WTC11 (cell line): ENCODE results near the gene YES1. TPM values are rescaled to one million over a fixed set of nuclear protein-coding genes. Genes with fewer than 3 reads are reported as not detected.

Experiments used
- ATAC-seq: fragments of 200-7000 bp; cut with Tn5 transposase; 2 replicates; pipeline ENCODE4 v1.10.0; 2021; ENCODE audit warnings: mild to moderate bottlenecking, moderate library complexity
- CTCF ChIA-PET: fragments of 300-600 bp; sonication (Branson Sonifier 250); formaldehyde crosslinking; loops from one replicate; lab custom pipeline; 2021; ENCODE audit warnings: antibody characterized with exemption; lab: Charles Lee
- POLR2A ChIA-PET: fragments of 350-600 bp; sonication (Branson Sonifier 250); formaldehyde crosslinking; loops from one replicate; lab custom pipeline; 2021; ENCODE audit warnings: antibody characterized with exemption; lab: Charles Lee
- DNase-seq: peaks from one replicate; pipeline ENCODE4 v3.0.0; 2021; ENCODE audit warnings: low spot score
- H3K27ac Mint-ChIP-seq: 2 replicates; pipeline ENCODE4 v1.8.0; 2021; ENCODE audit warnings: mixed read lengths
- H3K27me3 Mint-ChIP-seq: 2 replicates; pipeline ENCODE4 v1.8.0; 2021; ENCODE audit warnings: low read depth, mild to moderate bottlenecking, moderate library complexity, mixed read lengths
- H3K36me3 Mint-ChIP-seq: 2 replicates; pipeline ENCODE4 v1.8.0; 2021; ENCODE audit warnings: mixed read lengths
- H3K4me1 Mint-ChIP-seq: 2 replicates; pipeline ENCODE4 v1.8.0; 2022; ENCODE audit warnings: mixed read lengths
- H3K4me3 Mint-ChIP-seq: 2 replicates; pipeline ENCODE4 v1.8.0; 2021; ENCODE audit warnings: mild to moderate bottlenecking, moderate library complexity, mixed read lengths
- H3K9me3 Mint-ChIP-seq: 2 replicates; pipeline ENCODE4 v1.8.0; 2021; ENCODE audit warnings: mixed read lengths
- CBFB ChIP-seq: sonication (generic); formaldehyde crosslinking; IDR thresholded peaks from 2 replicates; pipeline ENCODE4 v1.8.1; 2022; ENCODE audit warnings: mild to moderate bottlenecking, low read depth, missing genetic modification reagents
- FOXJ3 ChIP-seq: sonication (generic); formaldehyde crosslinking; IDR thresholded peaks from 2 replicates; pipeline ENCODE4 v1.9.0; 2021; ENCODE audit warnings: missing genetic modification reagents, mild to moderate bottlenecking, borderline replicate concordance
- GRHL2 ChIP-seq: fragments of 250-450 bp; sonication (Bioruptor Pico); IDR thresholded peaks from 2 replicates; pipeline ENCODE4 v1.8.0; 2022; ENCODE audit warnings: mild to moderate bottlenecking, moderate library complexity; ENCODE audit not compliant: insufficient replicate concordance, severe bottlenecking
- HMGA2 ChIP-seq: fragments of 250-450 bp; sonication (Bioruptor Pico); IDR thresholded peaks from 2 replicates; pipeline ENCODE4 v1.4.0; 2021; ENCODE audit warnings: mild to moderate bottlenecking, moderate library complexity
- KAT7 ChIP-seq: sonication (generic); formaldehyde crosslinking; IDR thresholded peaks from 2 replicates; pipeline ENCODE4 v1.8.1; 2023; ENCODE audit warnings: missing genetic modification reagents, mild to moderate bottlenecking, borderline replicate concordance
- TEAD1 ChIP-seq: sonication (generic); formaldehyde crosslinking; IDR thresholded peaks from 2 replicates; pipeline ENCODE4 v1.8.0; 2022; ENCODE audit warnings: mild to moderate bottlenecking, missing genetic modification reagents
- TP53 ChIP-seq: sonication (generic); formaldehyde crosslinking; IDR thresholded peaks from 2 replicates; pipeline ENCODE4 v1.8.1; 2023; ENCODE audit warnings: mild to moderate bottlenecking, missing genetic modification reagents
- total RNA-seq: library from RNA; stranded (reverse); gene quantifications from 3 replicates; pipeline ENCODE4 v1.2.3, GENCODE V29; 2021
- TF ChIP-seq, protein P1 (sequence below): sonication (generic); formaldehyde crosslinking; IDR thresholded peaks from 2 replicates; pipeline ENCODE4 v1.8.1; 2023; ENCODE audit warnings: mild to moderate bottlenecking, moderate library complexity, missing genetic modification reagents
- TF ChIP-seq, protein P2 (sequence below): fragments of 250-450 bp; sonication (Bioruptor Pico); IDR thresholded peaks from 2 replicates; pipeline ENCODE4 v1.9.0; 2021; ENCODE audit warnings: mild to moderate bottlenecking
- TF ChIP-seq, protein P3 (sequence below): sonication (generic); formaldehyde crosslinking; IDR thresholded peaks from 2 replicates; pipeline ENCODE4 v1.8.1; 2023; ENCODE audit warnings: mild to moderate bottlenecking, missing genetic modification reagents, moderate library complexity
- TF ChIP-seq, protein P4 (sequence below): fragments of 250-450 bp; sonication (Bioruptor Pico); IDR thresholded peaks from 2 replicates; pipeline ENCODE4 v1.9.0; 2021; ENCODE audit warnings: mild to moderate bottlenecking
- TF ChIP-seq, protein P5 (sequence below): sonication (generic); formaldehyde crosslinking; IDR thresholded peaks from 2 replicates; pipeline ENCODE4 v1.8.1; 2023; ENCODE audit warnings: mild to moderate bottlenecking, missing genetic modification reagents
- TF ChIP-seq, protein P6 (sequence below): fragments of 250-450 bp; sonication (Bioruptor Pico); conservative IDR thresholded peaks from 2 replicates; pipeline ENCODE4 v1.9.0; 2021; ENCODE audit warnings: mild to moderate bottlenecking
- TF ChIP-seq, protein P7 (sequence below): sonication (generic); formaldehyde crosslinking; IDR thresholded peaks from 2 replicates; pipeline ENCODE4 v1.8.1; 2022; ENCODE audit warnings: low read depth, mild to moderate bottlenecking, moderate library complexity, missing genetic modification reagents, borderline replicate concordance
- TF ChIP-seq, protein P8 (sequence below): sonication (generic); formaldehyde crosslinking; IDR thresholded peaks from 2 replicates; pipeline ENCODE4 v1.8.1; 2023; ENCODE audit warnings: mild to moderate bottlenecking, missing genetic modification reagents, moderate library complexity
- TF ChIP-seq, protein P9 (sequence below): sonication (generic); formaldehyde crosslinking; conservative IDR thresholded peaks from 2 replicates; pipeline ENCODE4 v1.8.1; 2022; ENCODE audit warnings: mild to moderate bottlenecking, missing genetic modification reagents

The YES1 gene
- total RNA-seq, 1 experiment from 2014 or later: 113 TPM

DNA sequence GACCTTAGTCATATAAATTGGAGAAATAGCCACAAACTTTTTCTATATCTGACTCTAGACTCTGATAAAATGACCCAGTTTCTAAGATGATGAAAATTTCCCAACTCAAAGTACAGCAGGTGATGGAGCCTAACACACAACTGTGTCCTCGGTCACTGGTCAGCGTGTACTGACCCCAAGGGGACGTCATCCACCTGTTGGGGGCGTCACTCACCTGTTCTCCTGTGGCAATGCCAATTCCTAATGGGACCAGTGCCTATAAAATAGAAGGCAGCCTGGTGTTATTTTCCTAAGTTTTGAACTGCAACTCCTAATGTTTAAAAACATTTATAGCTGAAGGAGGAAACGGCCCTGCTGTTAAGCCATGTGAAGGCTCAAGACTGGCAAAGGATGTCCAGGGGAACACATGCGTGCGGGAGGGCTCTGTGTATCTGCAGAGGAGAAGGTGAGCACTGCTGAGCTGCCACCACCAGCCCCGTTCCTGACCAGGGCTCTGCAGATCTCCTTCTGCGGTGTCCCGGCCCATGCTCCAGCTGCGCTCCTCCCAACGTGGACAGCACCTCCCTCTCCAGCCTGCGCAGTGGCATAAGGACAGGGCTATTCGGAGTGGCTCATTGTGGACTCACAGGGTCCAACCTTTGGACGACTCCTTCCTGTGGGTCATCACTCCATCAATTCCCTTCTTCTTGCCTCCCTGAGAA, 133.4 kb downstream of the YES1 start:
- POLR2A ChIA-PET: interaction anchor here (1.2 kb wide), 1 partner anchor 21 kb away, joined by 3 read pairs; the partner anchor contains the start of gene TYMS
- no peak overlapping the region for H3K27ac Mint-ChIP-seq

DNA sequence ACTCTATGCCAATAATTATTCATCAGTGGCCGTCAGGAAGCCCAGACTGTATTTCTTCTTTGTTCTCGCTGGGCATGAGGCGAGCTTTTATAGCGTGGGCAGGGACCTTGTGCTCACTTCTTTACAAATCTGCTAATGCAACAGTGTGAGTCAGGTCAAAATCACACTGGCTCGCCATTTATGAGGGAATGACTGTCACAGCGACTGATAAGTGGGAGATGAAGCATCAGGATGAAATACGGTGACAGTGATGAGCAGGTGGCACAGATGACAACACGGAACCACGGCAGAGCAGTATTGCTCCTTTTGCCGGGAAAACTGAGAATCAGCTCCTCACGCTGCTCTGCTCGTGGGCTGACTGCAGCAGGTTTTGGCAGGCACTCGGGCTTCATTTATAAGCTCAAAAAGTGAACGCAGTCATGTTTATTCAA, 134.1 kb downstream of the YES1 start:
- ChIA-PET POLR2A (interaction anchor here (1.2 kb wide), 1 partner anchor 21 kb away, joined by 3 read pairs; the partner anchor contains the start of gene TYMS), CTCF (interaction anchor here (1.1 kb wide), 2 partner anchors 12 to 154 kb away, joined by 3 read pairs; no protein-coding TSS in a partner anchor)
- no peak for TF ChIP-seq FOXJ3
- TF ChIP-seq, protein P1, sequence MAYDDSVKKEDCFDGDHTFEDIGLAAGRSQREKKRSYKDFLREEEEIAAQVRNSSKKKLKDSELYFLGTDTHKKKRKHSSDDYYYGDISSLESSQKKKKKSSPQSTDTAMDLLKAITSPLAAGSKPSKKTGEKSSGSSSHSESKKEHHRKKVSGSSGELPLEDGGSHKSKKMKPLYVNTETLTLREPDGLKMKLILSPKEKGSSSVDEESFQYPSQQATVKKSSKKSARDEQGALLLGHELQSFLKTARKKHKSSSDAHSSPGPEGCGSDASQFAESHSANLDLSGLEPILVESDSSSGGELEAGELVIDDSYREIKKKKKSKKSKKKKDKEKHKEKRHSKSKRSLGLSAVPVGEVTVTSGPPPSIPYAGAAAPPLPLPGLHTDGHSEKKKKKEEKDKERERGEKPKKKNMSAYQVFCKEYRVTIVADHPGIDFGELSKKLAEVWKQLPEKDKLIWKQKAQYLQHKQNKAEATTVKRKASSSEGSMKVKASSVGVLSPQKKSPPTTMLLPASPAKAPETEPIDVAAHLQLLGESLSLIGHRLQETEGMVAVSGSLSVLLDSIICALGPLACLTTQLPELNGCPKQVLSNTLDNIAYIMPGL: no peak
- TF ChIP-seq, protein P2, sequence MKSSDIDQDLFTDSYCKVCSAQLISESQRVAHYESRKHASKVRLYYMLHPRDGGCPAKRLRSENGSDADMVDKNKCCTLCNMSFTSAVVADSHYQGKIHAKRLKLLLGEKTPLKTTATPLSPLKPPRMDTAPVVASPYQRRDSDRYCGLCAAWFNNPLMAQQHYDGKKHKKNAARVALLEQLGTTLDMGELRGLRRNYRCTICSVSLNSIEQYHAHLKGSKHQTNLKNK (CRISPR knock-in tag): no peak
- TF ChIP-seq KAT7: no peak
- no peak for TF ChIP-seq TEAD1 (CRISPR knock-in tag)
- TF ChIP-seq, protein P3, sequence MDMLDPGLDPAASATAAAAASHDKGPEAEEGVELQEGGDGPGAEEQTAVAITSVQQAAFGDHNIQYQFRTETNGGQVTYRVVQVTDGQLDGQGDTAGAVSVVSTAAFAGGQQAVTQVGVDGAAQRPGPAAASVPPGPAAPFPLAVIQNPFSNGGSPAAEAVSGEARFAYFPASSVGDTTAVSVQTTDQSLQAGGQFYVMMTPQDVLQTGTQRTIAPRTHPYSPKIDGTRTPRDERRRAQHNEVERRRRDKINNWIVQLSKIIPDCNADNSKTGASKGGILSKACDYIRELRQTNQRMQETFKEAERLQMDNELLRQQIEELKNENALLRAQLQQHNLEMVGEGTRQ (CRISPR knock-in tag): no peak
- Mint-ChIP-seq H3K27me3 (no peaks in the 10 kb centered on the region), H3K27ac (peak overlapping the region; percentile 13; the same call in 1 of the 2 replicates), H3K4me3 (no peak overlapping the region), H3K4me1 (peaks cover 2% of the 10 kb centered on the region; the same call in 1 of the 2 replicates), H3K9me3 (no peaks in the 10 kb centered on the region), H3K36me3 (peaks cover 47% of the 10 kb centered on the region)
- ATAC-seq (no peak), DNase-seq (no peak)

More for the DNA sequence above, 133.4 kb downstream of the YES1 start:
- TF ChIP-seq, protein P4, sequence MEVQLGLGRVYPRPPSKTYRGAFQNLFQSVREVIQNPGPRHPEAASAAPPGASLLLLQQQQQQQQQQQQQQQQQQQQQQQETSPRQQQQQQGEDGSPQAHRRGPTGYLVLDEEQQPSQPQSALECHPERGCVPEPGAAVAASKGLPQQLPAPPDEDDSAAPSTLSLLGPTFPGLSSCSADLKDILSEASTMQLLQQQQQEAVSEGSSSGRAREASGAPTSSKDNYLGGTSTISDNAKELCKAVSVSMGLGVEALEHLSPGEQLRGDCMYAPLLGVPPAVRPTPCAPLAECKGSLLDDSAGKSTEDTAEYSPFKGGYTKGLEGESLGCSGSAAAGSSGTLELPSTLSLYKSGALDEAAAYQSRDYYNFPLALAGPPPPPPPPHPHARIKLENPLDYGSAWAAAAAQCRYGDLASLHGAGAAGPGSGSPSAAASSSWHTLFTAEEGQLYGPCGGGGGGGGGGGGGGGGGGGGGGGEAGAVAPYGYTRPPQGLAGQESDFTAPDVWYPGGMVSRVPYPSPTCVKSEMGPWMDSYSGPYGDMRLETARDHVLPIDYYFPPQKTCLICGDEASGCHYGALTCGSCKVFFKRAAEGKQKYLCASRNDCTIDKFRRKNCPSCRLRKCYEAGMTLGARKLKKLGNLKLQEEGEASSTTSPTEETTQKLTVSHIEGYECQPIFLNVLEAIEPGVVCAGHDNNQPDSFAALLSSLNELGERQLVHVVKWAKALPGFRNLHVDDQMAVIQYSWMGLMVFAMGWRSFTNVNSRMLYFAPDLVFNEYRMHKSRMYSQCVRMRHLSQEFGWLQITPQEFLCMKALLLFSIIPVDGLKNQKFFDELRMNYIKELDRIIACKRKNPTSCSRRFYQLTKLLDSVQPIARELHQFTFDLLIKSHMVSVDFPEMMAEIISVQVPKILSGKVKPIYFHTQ (CRISPR knock-in tag): no peak
- TF ChIP-seq, protein P5, sequence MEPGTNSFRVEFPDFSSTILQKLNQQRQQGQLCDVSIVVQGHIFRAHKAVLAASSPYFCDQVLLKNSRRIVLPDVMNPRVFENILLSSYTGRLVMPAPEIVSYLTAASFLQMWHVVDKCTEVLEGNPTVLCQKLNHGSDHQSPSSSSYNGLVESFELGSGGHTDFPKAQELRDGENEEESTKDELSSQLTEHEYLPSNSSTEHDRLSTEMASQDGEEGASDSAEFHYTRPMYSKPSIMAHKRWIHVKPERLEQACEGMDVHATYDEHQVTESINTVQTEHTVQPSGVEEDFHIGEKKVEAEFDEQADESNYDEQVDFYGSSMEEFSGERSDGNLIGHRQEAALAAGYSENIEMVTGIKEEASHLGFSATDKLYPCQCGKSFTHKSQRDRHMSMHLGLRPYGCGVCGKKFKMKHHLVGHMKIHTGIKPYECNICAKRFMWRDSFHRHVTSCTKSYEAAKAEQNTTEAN: no peak
- TF ChIP-seq, protein P6, sequence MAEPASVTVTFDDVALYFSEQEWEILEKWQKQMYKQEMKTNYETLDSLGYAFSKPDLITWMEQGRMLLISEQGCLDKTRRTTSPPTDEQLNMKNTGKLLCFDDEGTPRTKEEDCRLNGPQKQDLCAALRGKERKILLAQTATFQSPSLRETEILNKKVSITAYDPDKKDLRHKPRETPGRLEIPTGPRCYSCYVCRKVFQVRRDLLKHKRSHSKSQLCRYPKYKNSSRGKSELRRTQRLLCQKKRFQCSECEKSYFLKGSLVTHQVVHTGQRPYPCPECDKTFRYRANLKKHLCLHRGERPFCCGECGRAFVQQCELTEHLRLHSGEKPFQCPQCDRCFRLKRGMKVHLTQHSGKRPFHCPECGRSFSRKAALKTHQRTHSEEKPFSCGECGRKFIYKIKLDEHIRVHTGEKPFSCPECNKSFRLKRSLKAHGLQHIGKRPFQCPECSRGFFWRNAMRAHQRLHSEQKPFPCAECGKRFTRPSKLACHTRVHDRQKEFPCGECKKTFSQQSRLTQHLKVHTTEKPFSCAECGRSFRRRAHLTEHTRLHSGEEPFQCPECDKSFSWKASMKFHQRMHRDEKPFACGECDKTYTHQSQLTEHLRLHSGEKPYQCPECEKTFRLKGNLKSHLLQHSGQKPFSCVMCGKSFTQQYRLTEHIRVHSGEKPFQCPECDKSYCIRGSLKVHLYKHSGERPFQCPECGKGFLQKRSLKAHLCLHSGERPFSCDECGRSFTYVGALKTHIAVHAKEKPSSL (CRISPR knock-in tag): no peak
- TF ChIP-seq, protein P7, sequence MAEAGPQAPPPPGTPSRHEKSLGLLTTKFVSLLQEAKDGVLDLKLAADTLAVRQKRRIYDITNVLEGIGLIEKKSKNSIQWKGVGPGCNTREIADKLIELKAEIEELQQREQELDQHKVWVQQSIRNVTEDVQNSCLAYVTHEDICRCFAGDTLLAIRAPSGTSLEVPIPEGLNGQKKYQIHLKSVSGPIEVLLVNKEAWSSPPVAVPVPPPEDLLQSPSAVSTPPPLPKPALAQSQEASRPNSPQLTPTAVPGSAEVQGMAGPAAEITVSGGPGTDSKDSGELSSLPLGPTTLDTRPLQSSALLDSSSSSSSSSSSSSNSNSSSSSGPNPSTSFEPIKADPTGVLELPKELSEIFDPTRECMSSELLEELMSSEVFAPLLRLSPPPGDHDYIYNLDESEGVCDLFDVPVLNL: no peak
- no peak for TF ChIP-seq GRHL2 (CRISPR knock-in tag)
- TF ChIP-seq, protein P8, sequence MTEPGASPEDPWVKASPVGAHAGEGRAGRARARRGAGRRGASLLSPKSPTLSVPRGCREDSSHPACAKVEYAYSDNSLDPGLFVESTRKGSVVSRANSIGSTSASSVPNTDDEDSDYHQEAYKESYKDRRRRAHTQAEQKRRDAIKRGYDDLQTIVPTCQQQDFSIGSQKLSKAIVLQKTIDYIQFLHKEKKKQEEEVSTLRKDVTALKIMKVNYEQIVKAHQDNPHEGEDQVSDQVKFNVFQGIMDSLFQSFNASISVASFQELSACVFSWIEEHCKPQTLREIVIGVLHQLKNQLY: no peak
- TF ChIP-seq, protein P9, sequence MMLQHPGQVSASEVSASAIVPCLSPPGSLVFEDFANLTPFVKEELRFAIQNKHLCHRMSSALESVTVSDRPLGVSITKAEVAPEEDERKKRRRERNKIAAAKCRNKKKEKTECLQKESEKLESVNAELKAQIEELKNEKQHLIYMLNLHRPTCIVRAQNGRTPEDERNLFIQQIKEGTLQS (CRISPR knock-in tag): no peak
- TF ChIP-seq CBFB (CRISPR knock-in tag): no peak
- no peak for TF ChIP-seq TP53 (CRISPR knock-in tag)
- TF ChIP-seq HMGA2 (CRISPR knock-in tag): no peak
- CTCF ChIA-PET: interaction anchor here (1.1 to 2.7 kb wide), 5 partner anchors 13 to 161 kb away, joined by 3 to 8 read pairs (median 5); partner anchors contain the start of gene ENOSF1
- Mint-ChIP-seq H3K4me3 (no peak overlapping the region), H3K36me3 (peaks cover 49% of the 10 kb centered on the region), H3K4me1 (peaks cover 2% of the 10 kb centered on the region; the same call in 1 of the 2 replicates), H3K9me3 (no peaks in the 10 kb centered on the region), H3K27me3 (no peaks in the 10 kb centered on the region)
- peak; percentile 28 for DNase-seq
- ATAC-seq: no peak; the same call in 1 of the 2 replicates
